Measurements from ENCODE around the gene CUX1.
"Not testable (repeated sequence)": the region's sequence is repeated elsewhere in the genome, so short reads cannot be mapped to it uniquely, and the experiment has no call there.

Gene CUX1

GRCh38 chr7:102225025-102225424 is 407.6 kb downstream of the CUX1 start:
- H3K4me3 ChIP-seq (ENCODE audit: low read length) = no peak overlapping the region
- TF ChIP-seq, protein P1, sequence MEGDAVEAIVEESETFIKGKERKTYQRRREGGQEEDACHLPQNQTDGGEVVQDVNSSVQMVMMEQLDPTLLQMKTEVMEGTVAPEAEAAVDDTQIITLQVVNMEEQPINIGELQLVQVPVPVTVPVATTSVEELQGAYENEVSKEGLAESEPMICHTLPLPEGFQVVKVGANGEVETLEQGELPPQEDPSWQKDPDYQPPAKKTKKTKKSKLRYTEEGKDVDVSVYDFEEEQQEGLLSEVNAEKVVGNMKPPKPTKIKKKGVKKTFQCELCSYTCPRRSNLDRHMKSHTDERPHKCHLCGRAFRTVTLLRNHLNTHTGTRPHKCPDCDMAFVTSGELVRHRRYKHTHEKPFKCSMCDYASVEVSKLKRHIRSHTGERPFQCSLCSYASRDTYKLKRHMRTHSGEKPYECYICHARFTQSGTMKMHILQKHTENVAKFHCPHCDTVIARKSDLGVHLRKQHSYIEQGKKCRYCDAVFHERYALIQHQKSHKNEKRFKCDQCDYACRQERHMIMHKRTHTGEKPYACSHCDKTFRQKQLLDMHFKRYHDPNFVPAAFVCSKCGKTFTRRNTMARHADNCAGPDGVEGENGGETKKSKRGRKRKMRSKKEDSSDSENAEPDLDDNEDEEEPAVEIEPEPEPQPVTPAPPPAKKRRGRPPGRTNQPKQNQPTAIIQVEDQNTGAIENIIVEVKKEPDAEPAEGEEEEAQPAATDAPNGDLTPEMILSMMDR (conservative IDR thresholded peaks at IDR 0.05; ENCODE audit: low read length) = no peak
- no peak for DNase-seq (ENCODE audit: low read depth)

- TF ChIP-seq, protein P1 (conservative IDR thresholded peaks at IDR 0.05; ENCODE audit: low read length) = no peak
- H3K4me3 ChIP-seq (ENCODE audit: low read length) = no peak overlapping the region
These were observed 409.9 kb downstream of the CUX1 start for GRCh38 chr7:102227371-102227770.

GRCh38 chr7:102228935-102229334 is 411.5 kb downstream of the CUX1 start:
- no peak for DNase-seq (ENCODE audit: low read depth)
- TF ChIP-seq, protein P1 (conservative IDR thresholded peaks at IDR 0.05; ENCODE audit: low read length) = no peak
- no peak overlapping the region for H3K4me3 ChIP-seq (ENCODE audit: low read length)

More at GRCh38 chr7:102227371-102227770, 409.9 kb downstream of the CUX1 start:
- no peak for DNase-seq (ENCODE audit: low read depth)

GRCh38 chr7:102230162-102230561 is 412.7 kb downstream of the CUX1 start:
- not testable (repeated sequence) for H3K4me3 ChIP-seq (ENCODE audit: low read length); DNase-seq (ENCODE audit: low read depth)

DNA sequence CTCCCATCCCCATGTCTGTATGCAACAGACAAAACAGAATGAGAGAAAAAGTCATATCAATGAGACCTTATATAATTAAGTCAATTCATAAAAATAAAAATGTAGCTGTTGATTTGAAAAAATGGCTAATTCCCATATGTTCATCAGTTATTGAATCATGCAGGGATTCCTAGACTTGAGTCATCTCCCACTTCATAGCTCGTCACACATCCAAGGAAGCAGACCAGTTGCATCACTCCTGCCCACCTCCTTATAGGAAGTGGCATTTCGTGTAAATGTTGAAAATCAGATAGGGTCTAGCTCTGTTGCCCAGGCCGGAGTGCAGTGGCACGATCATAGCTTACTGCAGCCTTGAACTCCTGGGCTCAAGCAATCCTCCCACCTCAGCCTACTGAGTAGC is 413.2 kb downstream of the CUX1 start:
- TF ChIP-seq, protein P1 (conservative IDR thresholded peaks at IDR 0.05; ENCODE audit: low read length) = no peak
- no peak overlapping the region for H3K4me3 ChIP-seq (ENCODE audit: low read length)
- peak; percentile 43 for DNase-seq (ENCODE audit: low read depth)

DNA sequence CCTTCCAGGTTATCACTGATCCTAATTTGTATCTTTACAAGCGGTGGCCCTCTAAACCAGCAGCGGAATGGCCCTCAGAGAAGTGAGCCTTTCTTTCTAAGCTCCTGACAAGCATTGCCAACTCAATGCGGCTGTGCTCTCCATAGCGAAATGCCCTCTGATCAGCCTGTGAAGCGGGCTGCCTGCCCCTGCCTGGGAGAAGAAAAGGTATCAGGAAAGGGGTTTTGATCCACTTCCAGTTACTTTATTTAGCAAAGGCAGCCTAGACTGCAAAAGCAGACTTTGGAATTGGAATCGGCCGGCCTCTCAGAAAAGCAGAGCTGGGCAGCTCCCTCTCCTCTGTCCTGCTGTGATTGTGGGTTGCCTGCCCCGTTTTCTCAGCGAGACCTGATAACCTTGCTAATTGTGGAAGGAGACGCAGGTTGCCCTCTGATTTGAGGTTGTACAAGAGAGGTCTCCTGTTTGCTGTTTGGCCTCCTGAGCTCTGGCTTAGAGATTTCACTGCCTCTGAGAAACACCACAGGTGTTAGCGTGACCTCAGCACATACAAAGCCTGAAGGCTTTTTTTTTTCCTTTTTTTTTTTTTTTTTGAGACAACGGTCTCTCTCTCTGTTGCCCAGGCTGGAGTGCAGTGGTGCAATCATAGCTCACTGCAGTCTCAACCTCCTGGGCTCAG is 415.3 kb downstream of the CUX1 start:
- TF ChIP-seq, protein P1 (conservative IDR thresholded peaks at IDR 0.05; ENCODE audit: low read length) = no peak
- DNase-seq (ENCODE audit: low read depth) = no peak
- no peak overlapping the region for H3K4me3 ChIP-seq (ENCODE audit: low read length)

- H3K4me3 ChIP-seq (ENCODE audit: low read length) = no peak overlapping the region
- TF ChIP-seq, protein P1 (conservative IDR thresholded peaks at IDR 0.05; ENCODE audit: low read length) = no peak
- no peak for DNase-seq (ENCODE audit: low read depth)
These were observed 416.7 kb downstream of the CUX1 start for GRCh38 chr7:102234131-102234530.

All from AG10803 (cell line).